NT2/D1 (cell line): Measurements from ENCODE around the gene NOL6.

Experiments
- SUZ12 ChIP-seq: IDR thresholded peaks from 2 replicates; pipeline ENCODE4 v1.6.1; 2011; ENCODE audit not compliant: insufficient read length, insufficient read depth; ENCODE audit errors: extremely low read depth
- YY1 ChIP-seq: IDR thresholded peaks from 2 replicates; pipeline ENCODE4 v1.6.1; 2011; ENCODE audit not compliant: insufficient read length, insufficient read depth
- ZNF274 ChIP-seq: IDR thresholded peaks from 2 replicates; pipeline ENCODE4 v1.6.1; 2011; ENCODE audit warnings: mild to moderate bottlenecking, low read depth, low read length

- TF ChIP-seq YY1: no peak
- no peak for TF ChIP-seq ZNF274
- TF ChIP-seq SUZ12: no peak
Measured at GRCh38 chr9:33450621-33451146, 23.0 kb downstream of the NOL6 start.
